ENCODE measurements around the gene PEMT. TPM values are rescaled to one million over a fixed set of nuclear protein-coding genes. Genes with fewer than 3 reads are reported as not detected.

Gene PEMT
- total and polyA plus RNA-seq, 9 of the 15 experiments (the other 6 are each of a cell fraction or from before 2014, with no cell fraction given), result 1.4 to 36.4 (median 13.6) TPM

- TF ChIP-seq PHF8 (IDR thresholded peaks at IDR 0.05; ENCODE audit: borderline replicate concordance, low read length) (peak; percentile 85; the same call in 1 of the 2 replicates), ZEB2 (IDR thresholded peaks at IDR 0.05) (peak; percentile 97), FOXM1 (IDR thresholded peaks at IDR 0.05; ENCODE audit: low read depth) (no peak), FOXM1 (CRISPR knock-in tag; IDR thresholded peaks at IDR 0.05; ENCODE audit: low read depth) (no peak; the same call in 1 of the 2 replicates), MECOM (CRISPR knock-in tag; IDR thresholded peaks at IDR 0.05) (no peak), ZNF143 (CRISPR knock-in tag; IDR thresholded peaks at IDR 0.05) (peak; percentile 99), HNRNPH1 (optimal IDR thresholded peaks at IDR 0.05; ENCODE audit: low read depth, low read length) (no peak), MYNN (IDR thresholded peaks at IDR 0.05) (no peak), MYNN (CRISPR knock-in tag; IDR thresholded peaks at IDR 0.05) (no peak), ATF6 (CRISPR knock-in tag; IDR thresholded peaks at IDR 0.05) (no peak), PURB (CRISPR knock-in tag; IDR thresholded peaks at IDR 0.05; ENCODE audit: low read depth) (no peak), HDAC6 (IDR thresholded peaks at IDR 0.05; ENCODE audit: low read depth, low read length) (no peak), CXXC5 (CRISPR knock-in tag; IDR thresholded peaks at IDR 0.05) (peak; percentile 97), KLF16 (IDR thresholded peaks at IDR 0.05) (no peak)
- TF ChIP-seq, protein P1, sequence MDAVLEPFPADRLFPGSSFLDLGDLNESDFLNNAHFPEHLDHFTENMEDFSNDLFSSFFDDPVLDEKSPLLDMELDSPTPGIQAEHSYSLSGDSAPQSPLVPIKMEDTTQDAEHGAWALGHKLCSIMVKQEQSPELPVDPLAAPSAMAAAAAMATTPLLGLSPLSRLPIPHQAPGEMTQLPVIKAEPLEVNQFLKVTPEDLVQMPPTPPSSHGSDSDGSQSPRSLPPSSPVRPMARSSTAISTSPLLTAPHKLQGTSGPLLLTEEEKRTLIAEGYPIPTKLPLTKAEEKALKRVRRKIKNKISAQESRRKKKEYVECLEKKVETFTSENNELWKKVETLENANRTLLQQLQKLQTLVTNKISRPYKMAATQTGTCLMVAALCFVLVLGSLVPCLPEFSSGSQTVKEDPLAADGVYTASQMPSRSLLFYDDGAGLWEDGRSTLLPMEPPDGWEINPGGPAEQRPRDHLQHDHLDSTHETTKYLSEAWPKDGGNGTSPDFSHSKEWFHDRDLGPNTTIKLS (IDR thresholded peaks at IDR 0.05; ENCODE audit: borderline replicate concordance, low read depth), result peak; percentile 97
- TF ChIP-seq, protein P2, sequence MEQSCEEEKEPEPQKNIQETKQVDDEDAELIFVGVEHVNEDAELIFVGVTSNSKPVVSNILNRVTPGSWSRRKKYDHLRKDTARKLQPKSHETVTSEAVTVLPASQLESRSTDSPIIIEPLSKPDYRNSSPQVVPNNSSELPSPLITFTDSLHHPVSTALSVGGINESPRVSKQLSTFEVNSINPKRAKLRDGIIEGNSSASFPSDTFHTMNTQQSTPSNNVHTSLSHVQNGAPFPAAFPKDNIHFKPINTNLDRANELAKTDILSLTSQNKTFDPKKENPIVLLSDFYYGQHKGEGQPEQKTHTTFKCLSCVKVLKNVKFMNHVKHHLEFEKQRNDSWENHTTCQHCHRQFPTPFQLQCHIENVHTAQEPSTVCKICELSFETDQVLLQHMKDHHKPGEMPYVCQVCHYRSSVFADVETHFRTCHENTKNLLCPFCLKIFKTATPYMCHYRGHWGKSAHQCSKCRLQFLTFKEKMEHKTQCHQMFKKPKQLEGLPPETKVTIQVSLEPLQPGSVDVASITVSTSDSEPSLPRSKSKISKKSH (CRISPR knock-in tag; IDR thresholded peaks at IDR 0.05), result no peak
- TF ChIP-seq, protein P3, sequence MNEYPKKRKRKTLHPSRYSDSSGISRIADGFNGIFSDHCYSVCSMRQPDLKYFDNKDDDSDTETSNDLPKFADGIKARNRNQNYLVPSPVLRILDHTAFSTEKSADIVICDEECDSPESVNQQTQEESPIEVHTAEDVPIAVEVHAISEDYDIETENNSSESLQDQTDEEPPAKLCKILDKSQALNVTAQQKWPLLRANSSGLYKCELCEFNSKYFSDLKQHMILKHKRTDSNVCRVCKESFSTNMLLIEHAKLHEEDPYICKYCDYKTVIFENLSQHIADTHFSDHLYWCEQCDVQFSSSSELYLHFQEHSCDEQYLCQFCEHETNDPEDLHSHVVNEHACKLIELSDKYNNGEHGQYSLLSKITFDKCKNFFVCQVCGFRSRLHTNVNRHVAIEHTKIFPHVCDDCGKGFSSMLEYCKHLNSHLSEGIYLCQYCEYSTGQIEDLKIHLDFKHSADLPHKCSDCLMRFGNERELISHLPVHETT (CRISPR knock-in tag; conservative IDR thresholded peaks at IDR 0.05 in 1 of 2, IDR thresholded peaks at IDR 0.05 in 1 of 2), result peak in 1 of 2 experiments; percentile 85; a peak in 2 of 4 replicates
These were observed at the start of gene PEMT (continued) for GRCh38 chr17:17591355-17592298.

Data from K562 (cell line).